Kidney capillary endothelial cell (primary cell): ENCODE results near the gene PSMA6.
"Not testable (repeated sequence)": the region's sequence is repeated elsewhere in the genome, so short reads cannot be mapped to it uniquely, and the experiment has no call there.

ENCODE experiments used
- DNase-seq: peaks from one replicate; pipeline ENCODE4 v3.0.0-alpha.2; 2018; ENCODE audit warnings: low spot score

The PSMA6 gene

GRCh38 chr14:35344107-35344807 is 52.1 kb downstream of the PSMA6 start:
- DNase-seq = no peak

GRCh38 chr14:35346738-35347322 is 54.6 kb downstream of the PSMA6 start:
- DNase-seq = no peak

- no peak for DNase-seq
Observed at GRCh38 chr14:35347323-35348043, 55.3 kb downstream of the PSMA6 start.

- not testable (repeated sequence) for DNase-seq
Observed at GRCh38 chr14:35348044-35348380, 55.8 kb downstream of the PSMA6 start.

GRCh38 chr14:35349496-35350365 is 57.5 kb downstream of the PSMA6 start:
- no peak for DNase-seq

- no peak for DNase-seq
Observed at GRCh38 chr14:35351497-35351896, 59.3 kb downstream of the PSMA6 start.

GRCh38 chr14:35351897-35352273 is 59.7 kb downstream of the PSMA6 start:
- DNase-seq = no peak

- DNase-seq = no peak
Observed at GRCh38 chr14:35352274-35353233, 60.4 kb downstream of the PSMA6 start.

GRCh38 chr14:35353409-35354172 is 61.4 kb downstream of the PSMA6 start:
- no peak for DNase-seq

GRCh38 chr14:35355235-35355634 is 63.1 kb downstream of the PSMA6 start:
- DNase-seq = not testable (repeated sequence)

- DNase-seq = no peak
Observed at GRCh38 chr14:35355981-35356841, 64.0 kb downstream of the PSMA6 start.

- not testable (repeated sequence) for DNase-seq
Observed at GRCh38 chr14:35359655-35360054, 67.5 kb downstream of the PSMA6 start.

GRCh38 chr14:35361141-35361480 is 68.9 kb downstream of the PSMA6 start:
- DNase-seq = no peak

- DNase-seq = no peak
Observed at GRCh38 chr14:35362450-35362849, 70.3 kb downstream of the PSMA6 start.

GRCh38 chr14:35362911-35363374 is 70.8 kb downstream of the PSMA6 start:
- peak; percentile 75 for DNase-seq

- DNase-seq = peak; percentile 96
Observed at GRCh38 chr14:35365130-35366055, 73.2 kb downstream of the PSMA6 start.

GRCh38 chr14:35366056-35366451 is 73.9 kb downstream of the PSMA6 start:
- peak; percentile 75 for DNase-seq

- no peak for DNase-seq
Observed at GRCh38 chr14:35366521-35366976, 74.4 kb downstream of the PSMA6 start.
